ENCODE measurements around the gene HIVEP3. TPM values are rescaled to one million over a fixed set of nuclear protein-coding genes. Genes with fewer than 3 reads are reported as not detected.

The HIVEP3 gene
- total RNA-seq, 1 experiment from 2014 or later = 6.0 TPM

GRCh38 chr1:41497056-41497440 lies 421.7 kb downstream of the HIVEP3 start:
- ChIA-PET POLR2A (interaction anchor here (0.6 kb wide), 1 partner anchor 11 kb away, joined by 3 read pairs; no protein-coding TSS in a partner anchor), CTCF (no interaction called here)
- no peak for DNase-seq (ENCODE audit: low read depth, low spot score)
- Histone ChIP-seq H3K36me3 (ENCODE audit: control insufficient read depth, insufficient read depth, low read length) (no peaks in the 10 kb centered on the region), H3K4me3 (ENCODE audit: low read depth in 2 of 2, low read length in 2 of 2) (no peak overlapping the region), H3K4me1 (ENCODE audit: control insufficient read depth, insufficient read depth, low read length) (peaks cover 9% of the 10 kb centered on the region; the same call in 1 of the 2 replicates), H3K9me3 (ENCODE audit: control insufficient read depth, insufficient read depth, low read depth, low read length) (no peaks in the 10 kb centered on the region), H3K27me3 (ENCODE audit: control insufficient read depth, insufficient read depth, low read length) (no peaks in the 10 kb centered on the region), H3K27ac (ENCODE audit: low read length) (peak overlapping the region; percentile 63; the same call in 1 of the 2 replicates)
- ATAC-seq = no peak
- no TSS peak for BruUV-seq (replicated peaks)
- in situ Hi-C loops (cut with HindIII; ENCODE audit: low pct_unique_long_range_greater_than_20kb, low sequenced_read_pairs) = no loop called here
- no peak for TF ChIP-seq TCF7L2 (IDR thresholded peaks at IDR 0.05; ENCODE audit: low read depth, low read length)
- TF ChIP-seq POLR2AphosphoS5 (IDR thresholded peaks at IDR 0.05; ENCODE audit: low read depth, low read length) = no peak
- no peak for TF ChIP-seq CTCF (IDR thresholded peaks at IDR 0.05)
- no peak for TF ChIP-seq REST (IDR thresholded peaks at IDR 0.05; ENCODE audit: insufficient read depth in 1 of 2, low read depth in 2 of 2, low read length in 1 of 2)
- no peak for TF ChIP-seq SIN3A (IDR thresholded peaks at IDR 0.05; ENCODE audit: borderline replicate concordance, insufficient read depth, low read depth, low read length)
- intact Hi-C loops (cut with micrococcal nuclease; ENCODE audit: unreplicated experiment) = no loop called here

- in situ Hi-C loops (cut with HindIII; ENCODE audit: low pct_unique_long_range_greater_than_20kb, low sequenced_read_pairs) (no loop called here), intact Hi-C loops (cut with micrococcal nuclease; ENCODE audit: unreplicated experiment) (no loop called here)
- POLR2A ChIA-PET = interaction anchor here (0.6 kb wide), 1 partner anchor 10 kb away, joined by 3 read pairs; no protein-coding TSS in a partner anchor
Measured at GRCh38 chr1:41496080-41497055, 422.4 kb downstream of the HIVEP3 start.

More at GRCh38 chr1:41496080-41497055, 422.4 kb downstream of the HIVEP3 start:
- Histone ChIP-seq H3K27me3 (ENCODE audit: control insufficient read depth, insufficient read depth, low read length) (no peaks in the 10 kb centered on the region), H3K36me3 (ENCODE audit: control insufficient read depth, insufficient read depth, low read length) (no peaks in the 10 kb centered on the region), H3K27ac (ENCODE audit: low read length) (peak overlapping the region; percentile 63), H3K4me1 (ENCODE audit: control insufficient read depth, insufficient read depth, low read length) (peaks cover 9% of the 10 kb centered on the region; the same call in 1 of the 2 replicates), H3K4me3 (ENCODE audit: low read depth in 2 of 2, low read length in 2 of 2) (peak overlapping the region; percentile 39 to 48), H3K9me3 (ENCODE audit: control insufficient read depth, insufficient read depth, low read depth, low read length) (no peaks in the 10 kb centered on the region)
- DNase-seq (ENCODE audit: low read depth, low spot score) (no peak), ATAC-seq (peak; percentile 79)
- BruUV-seq (replicated peaks) = no TSS peak
- CTCF ChIA-PET = no interaction called here
- TF ChIP-seq CTCF (IDR thresholded peaks at IDR 0.05) (no peak), TCF7L2 (IDR thresholded peaks at IDR 0.05; ENCODE audit: low read depth, low read length) (peak; percentile 97)

All from Panc1 (cell line).